Skin of body (tissue), 2 donors: Measurements from ENCODE around the gene KRT81. TPM values are rescaled to one million over a fixed set of nuclear protein-coding genes. Genes with fewer than 3 reads are reported as not detected.
"Not testable (repeated sequence)": the region's sequence is repeated elsewhere in the genome, so short reads cannot be mapped to it uniquely, and the experiment has no call there.

Experiments used
- DNase-seq: peaks from one replicate; lab custom pipeline; 2025; lab: John Stamatoyannopoulos, UW
- total RNA-seq: library from RNA; depleted of rRNA; stranded (reverse); fragments of >200 nt; gene quantifications from one replicate; pipeline ENCODE4 v1.2.3, GENCODE V29; 2014

Gene KRT81
- total RNA-seq, 1 donor from 2014 or later, result 27.8 TPM

- no peak for DNase-seq
Observed at GRCh38 chr12:52298677-52299190, 7.4 kb upstream of the KRT81 start.

GRCh38 chr12:52296572-52297215 lies 5.4 kb upstream of the KRT81 start:
- DNase-seq, result no peak

- DNase-seq, result no peak
Observed at GRCh38 chr12:52295663-52296062, 4.3 kb upstream of the KRT81 start.

GRCh38 chr12:52294803-52295202 lies 3.5 kb upstream of the KRT81 start:
- DNase-seq, result no peak

GRCh38 chr12:52293926-52294325 lies 2.6 kb upstream of the KRT81 start:
- no peak for DNase-seq

- not testable (repeated sequence) for DNase-seq
Observed at GRCh38 chr12:52290483-52291134, 725 bp downstream of the KRT81 start.

GRCh38 chr12:52287816-52288805 lies 3.2 kb downstream of the KRT81 start:
- not testable (repeated sequence) for DNase-seq

GRCh38 chr12:52286857-52287785 lies 4.2 kb downstream of the KRT81 start:
- DNase-seq, result not testable (repeated sequence)

- no peak for DNase-seq
Observed at GRCh38 chr12:52285851-52286530, 5.3 kb downstream of the KRT81 start.

- no peak for DNase-seq
Observed at GRCh38 chr12:52285172-52285745, 6.1 kb downstream of the KRT81 start.

- DNase-seq, result no peak
Observed at GRCh38 chr12:52284562-52285171, 6.7 kb downstream of the KRT81 start.

GRCh38 chr12:52280796-52281560 lies 10.4 kb downstream of the KRT81 start:
- DNase-seq, result no peak

GRCh38 chr12:52280319-52280795 lies 11.0 kb downstream of the KRT81 start:
- no peak for DNase-seq

- no peak for DNase-seq
Observed at GRCh38 chr12:52279422-52280318, 11.7 kb downstream of the KRT81 start.

- no peak for DNase-seq
Observed at GRCh38 chr12:52278575-52279421, 12.5 kb downstream of the KRT81 start.

- DNase-seq, result no peak
Observed at GRCh38 chr12:52277486-52278245, 13.7 kb downstream of the KRT81 start.
